Measurements from ENCODE around the gene LRRC7.
A peak's percentile ranks its signal among the peaks of the same experiment; 100 is the strongest.

DNA sequence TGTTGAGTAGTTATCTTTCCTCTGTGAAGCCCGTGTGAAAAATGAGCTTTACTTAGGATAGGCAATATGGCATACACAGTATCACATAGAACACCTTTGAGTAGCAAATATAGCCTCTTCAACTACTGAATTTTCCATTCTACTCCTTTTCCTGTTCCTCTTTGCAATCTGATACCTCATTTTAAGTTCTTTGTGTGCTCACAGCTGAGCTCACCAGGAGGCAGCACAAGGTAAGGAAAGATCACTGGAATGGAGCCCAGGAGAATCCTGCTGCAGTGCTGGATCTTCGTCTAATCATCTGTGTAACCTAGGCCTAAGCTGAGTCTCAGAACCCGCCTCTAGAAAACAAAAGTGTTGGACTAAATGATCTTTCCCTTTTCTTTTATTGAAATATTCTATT, 466.7 kb downstream of the LRRC7 start:
- TF ChIP-seq, protein P1, sequence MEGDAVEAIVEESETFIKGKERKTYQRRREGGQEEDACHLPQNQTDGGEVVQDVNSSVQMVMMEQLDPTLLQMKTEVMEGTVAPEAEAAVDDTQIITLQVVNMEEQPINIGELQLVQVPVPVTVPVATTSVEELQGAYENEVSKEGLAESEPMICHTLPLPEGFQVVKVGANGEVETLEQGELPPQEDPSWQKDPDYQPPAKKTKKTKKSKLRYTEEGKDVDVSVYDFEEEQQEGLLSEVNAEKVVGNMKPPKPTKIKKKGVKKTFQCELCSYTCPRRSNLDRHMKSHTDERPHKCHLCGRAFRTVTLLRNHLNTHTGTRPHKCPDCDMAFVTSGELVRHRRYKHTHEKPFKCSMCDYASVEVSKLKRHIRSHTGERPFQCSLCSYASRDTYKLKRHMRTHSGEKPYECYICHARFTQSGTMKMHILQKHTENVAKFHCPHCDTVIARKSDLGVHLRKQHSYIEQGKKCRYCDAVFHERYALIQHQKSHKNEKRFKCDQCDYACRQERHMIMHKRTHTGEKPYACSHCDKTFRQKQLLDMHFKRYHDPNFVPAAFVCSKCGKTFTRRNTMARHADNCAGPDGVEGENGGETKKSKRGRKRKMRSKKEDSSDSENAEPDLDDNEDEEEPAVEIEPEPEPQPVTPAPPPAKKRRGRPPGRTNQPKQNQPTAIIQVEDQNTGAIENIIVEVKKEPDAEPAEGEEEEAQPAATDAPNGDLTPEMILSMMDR (IDR thresholded peaks at IDR 0.05; ENCODE audit: poor library complexity): peak; percentile 26
- no peak for TF ChIP-seq EZH2phosphoT487 (IDR thresholded peaks at IDR 0.05; ENCODE audit: low read depth, severe bottlenecking, unreplicated experiment)
